Neutrophil (primary cell): Measurements from ENCODE around the gene GCK.
"Not testable (repeated sequence)": the region's sequence is repeated elsewhere in the genome, so short reads cannot be mapped to it uniquely, and the experiment has no call there.

ENCODE experiments used
- H3K27ac ChIP-seq: fragments of 200-600 bp; sonication (generic); 2 replicates; pipeline ENCODE4 v1.5.1; 2016; ENCODE audit warnings: mild to moderate bottlenecking, moderate library complexity
- H3K27me3 ChIP-seq: fragments of 200-600 bp; sonication (generic); 2 replicates; pipeline ENCODE4 v1.6.0; 2016; ENCODE audit warnings: mild to moderate bottlenecking
- H3K36me3 ChIP-seq: fragments of 200-600 bp; sonication (generic); 2 replicates; pipeline ENCODE4 v1.5.1; 2017
- H3K4me1 ChIP-seq, 2 experiments: fragments of 200-600 bp in 1 of 2; sonication (generic) in 1 of 2; 1 replicate in 1 of 2; 2 replicates in 1 of 2; pipeline versions ENCODE4 v1.5.1 to v1.6.1; 2013 to 2016; ENCODE audit warnings: low read depth in 1 of 2, low read length in 1 of 2, mild to moderate bottlenecking in 1 of 2, moderate library complexity in 1 of 2; ENCODE audit not compliant: control insufficient read depth in 1 of 2, insufficient read depth in 1 of 2
- H3K4me3 ChIP-seq, 2 experiments: fragments of 200-600 bp in 1 of 2; sonication (generic) in 1 of 2; 1 replicate in 1 of 2; 2 replicates in 1 of 2; pipeline ENCODE4 v1.5.1; 2013 to 2016; ENCODE audit warnings: low read depth in 1 of 2, low read length in 1 of 2, mild to moderate bottlenecking in 1 of 2, moderate library complexity in 1 of 2
- H3K9me3 ChIP-seq: fragments of 200-600 bp; sonication (generic); 2 replicates; pipeline ENCODE4 v1.5.1; 2016
- CTCF ChIP-seq: fragments of 200-600 bp; sonication (generic); IDR thresholded peaks from 2 replicates; pipeline ENCODE4 v1.5.1; 2016; ENCODE audit warnings: antibody characterized with exemption

Gene GCK

GRCh38 chr7:44210107-44210506, 20.9 kb upstream of the GCK start:
- H3K9me3 ChIP-seq: no peaks in the 10 kb centered on the region
- no peak overlapping the region for H3K4me3 ChIP-seq
- no peaks in the 10 kb centered on the region for H3K4me1 ChIP-seq
- H3K36me3 ChIP-seq: peaks cover 100% of the 10 kb centered on the region
- no peak overlapping the region for H3K27ac ChIP-seq
- no peak for TF ChIP-seq CTCF
- no peaks in the 10 kb centered on the region for H3K27me3 ChIP-seq

- H3K4me1 ChIP-seq: no peaks in the 10 kb centered on the region
- no peaks in the 10 kb centered on the region for H3K27me3 ChIP-seq
- H3K4me3 ChIP-seq: no peak overlapping the region
- no peaks in the 10 kb centered on the region for H3K9me3 ChIP-seq
- H3K27ac ChIP-seq: no peak overlapping the region
- H3K36me3 ChIP-seq: peaks cover 91% of the 10 kb centered on the region
- TF ChIP-seq CTCF: no peak
Measured at GRCh38 chr7:44208085-44208484, 18.8 kb upstream of the GCK start.

GRCh38 chr7:44206008-44206407, 16.8 kb upstream of the GCK start:
- no peaks in the 10 kb centered on the region for H3K27me3 ChIP-seq
- H3K9me3 ChIP-seq: no peaks in the 10 kb centered on the region
- no peak for TF ChIP-seq CTCF
- H3K4me1 ChIP-seq: peaks cover 7 to 14% of the 10 kb centered on the region in 2 experiments
- no peak overlapping the region for H3K4me3 ChIP-seq
- H3K36me3 ChIP-seq: peaks cover 70% of the 10 kb centered on the region
- no peak overlapping the region for H3K27ac ChIP-seq

GRCh38 chr7:44201813-44202212, 12.6 kb upstream of the GCK start:
- Histone ChIP-seq H3K9me3 (no peaks in the 10 kb centered on the region), H3K36me3 (peaks cover 28% of the 10 kb centered on the region), H3K4me1 (peaks cover 7 to 14% of the 10 kb centered on the region in 2 experiments), H3K27ac (no peak overlapping the region), H3K27me3 (peaks cover 19% of the 10 kb centered on the region), H3K4me3 (peak overlapping the region; percentile 84 to 91)
- no peak for TF ChIP-seq CTCF

- H3K4me3 ChIP-seq: peak within 1 kb of the TSS; percentile 84 to 91
- peak; percentile 93 for TF ChIP-seq CTCF
- H3K36me3 ChIP-seq: peaks cover 18% of the 10 kb centered on the region
- no peaks in the 10 kb centered on the region for H3K9me3 ChIP-seq
- H3K27me3 ChIP-seq: peaks cover 22% of the 10 kb centered on the region
- peaks cover 7 to 14% of the 10 kb centered on the region in 2 experiments for H3K4me1 ChIP-seq
- peak within 1 kb of the TSS; percentile 89 for H3K27ac ChIP-seq
Measured at GRCh38 chr7:44200699-44201461, 11.6 kb upstream of the GCK start, which contains the start of gene YKT6. Gene YKT6 (plus strand): TSS chr7:44200978. CDS start chr7:44201136, 158 bp downstream.

GRCh38 chr7:44200163-44200562, 10.9 kb upstream of the GCK start:
- H3K9me3 ChIP-seq, H3K27ac ChIP-seq: not testable (repeated sequence)
- H3K4me3 ChIP-seq: peak overlapping the region in 1 of 2 experiments; percentile 91
- peaks cover 7 to 14% of the 10 kb centered on the region in 2 experiments for H3K4me1 ChIP-seq
- H3K27me3 ChIP-seq: peaks cover 22% of the 10 kb centered on the region
- H3K36me3 ChIP-seq: peaks cover 11% of the 10 kb centered on the region
